ENCODE results near the gene INPP5F.
"Not testable (repeated sequence)": the region's sequence is repeated elsewhere in the genome, so short reads cannot be mapped to it uniquely, and the experiment has no call there.

Gene INPP5F

DNA sequence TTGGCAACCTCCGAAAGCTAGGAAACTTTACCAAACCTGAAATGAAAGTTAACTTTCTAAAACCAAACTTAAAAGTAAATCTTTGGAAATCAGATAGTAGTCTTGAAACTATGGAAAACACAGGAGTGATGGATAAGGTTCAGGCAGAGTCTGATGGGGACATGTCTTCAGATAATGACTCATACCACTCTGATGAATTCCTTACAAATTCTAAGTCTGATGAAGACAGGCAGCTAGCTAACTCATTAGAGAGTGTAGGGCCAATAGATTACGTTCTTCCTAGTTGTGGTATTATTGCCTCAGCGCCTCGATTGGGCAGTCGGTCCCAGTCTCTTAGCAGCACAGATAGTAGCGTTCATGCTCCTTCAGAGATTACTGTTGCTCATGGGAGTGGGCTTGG, 100.9 kb downstream of the INPP5F start:
- no peak for DNase-seq

- no peak for DNase-seq
These were observed 101.6 kb downstream of the INPP5F start for GRCh38 chr10:119827430-119827829.

GRCh38 chr10:119829429-119829828, 103.6 kb downstream of the INPP5F start:
- no peak for DNase-seq

GRCh38 chr10:119830851-119831250, 105.0 kb downstream of the INPP5F start:
- DNase-seq = no peak

DNA sequence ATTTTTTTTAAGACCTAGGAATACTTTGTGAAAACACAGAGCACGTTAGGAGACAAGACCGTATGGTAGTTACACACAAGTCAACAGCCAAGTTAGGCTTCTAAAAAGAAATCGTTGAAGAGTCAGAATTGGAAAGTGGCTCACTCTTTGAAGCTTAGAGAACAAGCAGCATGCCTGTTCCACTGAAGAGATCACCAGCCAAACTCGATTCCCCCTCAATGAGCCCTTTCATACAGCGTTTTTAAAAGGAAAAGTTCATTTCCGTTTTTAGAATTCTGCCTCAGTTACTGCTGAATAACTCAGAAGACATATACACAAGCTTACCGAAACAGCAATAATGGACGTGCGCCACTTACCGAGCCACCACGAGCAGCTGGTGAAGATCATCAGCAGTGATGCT, 105.8 kb downstream of the INPP5F start:
- DNase-seq = no peak

GRCh38 chr10:119832951-119833350, 107.1 kb downstream of the INPP5F start:
- no peak for DNase-seq

- peak; percentile 25 for DNase-seq
These were observed 108.3 kb downstream of the INPP5F start for GRCh38 chr10:119834188-119834587.

DNA sequence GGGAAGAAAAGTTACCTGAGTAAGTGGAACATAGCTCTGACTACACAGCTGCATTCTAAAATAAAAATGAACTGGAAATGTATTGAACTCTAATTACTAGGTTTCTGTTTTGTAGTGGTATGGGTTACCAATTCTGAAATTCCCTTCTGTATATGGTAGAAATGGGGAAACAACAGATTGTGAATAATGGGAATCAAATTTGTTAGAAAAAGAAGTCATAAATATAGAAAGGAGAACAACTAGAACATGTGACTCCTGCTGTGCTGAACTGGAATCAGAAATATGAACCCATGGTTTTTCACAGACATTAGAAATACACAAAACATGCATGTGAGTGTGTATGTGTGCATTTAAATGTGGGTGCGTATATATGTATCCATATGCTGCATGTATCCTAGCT, 119.8 kb downstream of the INPP5F start:
- DNase-seq = no peak

GRCh38 chr10:119849031-119849789, 123.4 kb downstream of the INPP5F start:
- DNase-seq = no peak

GRCh38 chr10:119849944-119850343, 124.1 kb downstream of the INPP5F start:
- no peak for DNase-seq

GRCh38 chr10:119852277-119852676, 126.4 kb downstream of the INPP5F start:
- DNase-seq = no peak

DNA sequence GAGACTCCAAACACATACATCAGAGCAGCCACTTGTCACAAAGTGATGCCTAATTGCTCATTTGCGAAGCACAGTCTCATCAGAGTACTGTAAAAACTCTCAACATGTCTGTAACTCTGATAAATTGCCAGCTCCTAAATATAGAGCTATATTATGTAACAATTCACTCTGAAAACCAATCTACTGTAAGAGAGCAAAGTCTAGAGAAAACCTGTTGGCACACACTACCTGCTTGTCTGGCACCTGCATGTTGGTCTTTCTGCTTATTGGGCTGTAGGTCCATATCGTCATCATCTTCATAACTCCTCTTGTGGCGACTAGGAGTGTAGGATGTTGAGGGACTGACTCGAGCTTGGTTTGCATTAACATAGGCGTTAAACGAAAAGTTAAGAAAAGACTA, 127.0 kb downstream of the INPP5F start:
- no peak for DNase-seq

DNA sequence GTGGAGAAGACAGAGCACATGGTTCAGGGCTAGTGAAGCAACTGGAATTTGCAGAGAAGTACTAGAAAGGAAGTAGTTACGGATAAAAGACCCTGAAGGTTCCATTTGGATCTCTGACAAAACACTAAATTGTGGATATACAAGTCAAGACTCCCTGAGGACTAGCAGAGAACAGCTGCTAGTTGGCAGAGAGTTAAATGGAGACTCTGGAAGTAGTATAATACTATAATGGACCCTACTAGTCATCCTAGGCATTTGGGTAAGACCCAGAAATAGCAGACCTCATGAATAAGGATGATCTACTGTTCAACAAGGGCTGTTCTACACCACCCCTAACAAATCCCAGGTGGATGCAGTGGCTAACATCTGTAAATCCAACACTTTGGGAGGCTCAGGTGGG, 127.7 kb downstream of the INPP5F start:
- no peak for DNase-seq

DNA sequence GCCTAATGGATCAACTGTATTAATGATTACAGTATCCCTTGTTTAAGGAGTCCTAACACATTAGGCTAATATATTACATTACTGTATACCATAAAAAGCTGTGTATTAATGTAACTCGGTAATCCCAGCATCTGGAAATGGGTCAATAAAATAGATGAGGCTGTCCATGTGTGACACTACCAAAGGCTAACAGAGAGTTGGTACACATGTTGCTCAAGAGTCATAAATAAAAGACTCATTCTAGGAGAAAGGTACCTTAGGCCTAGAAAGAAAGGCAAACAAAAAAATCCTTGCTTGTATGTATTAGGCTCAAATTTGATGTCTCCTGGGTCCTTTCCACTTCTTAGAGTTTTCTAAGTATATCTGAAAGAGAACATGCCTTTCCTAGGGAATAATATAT, 132.2 kb downstream of the INPP5F start:
- no peak for DNase-seq

GRCh38 chr10:119859420-119860258, 133.8 kb downstream of the INPP5F start:
- DNase-seq = no peak

GRCh38 chr10:119860866-119861607, 135.2 kb downstream of the INPP5F start:
- no peak for DNase-seq

DNA sequence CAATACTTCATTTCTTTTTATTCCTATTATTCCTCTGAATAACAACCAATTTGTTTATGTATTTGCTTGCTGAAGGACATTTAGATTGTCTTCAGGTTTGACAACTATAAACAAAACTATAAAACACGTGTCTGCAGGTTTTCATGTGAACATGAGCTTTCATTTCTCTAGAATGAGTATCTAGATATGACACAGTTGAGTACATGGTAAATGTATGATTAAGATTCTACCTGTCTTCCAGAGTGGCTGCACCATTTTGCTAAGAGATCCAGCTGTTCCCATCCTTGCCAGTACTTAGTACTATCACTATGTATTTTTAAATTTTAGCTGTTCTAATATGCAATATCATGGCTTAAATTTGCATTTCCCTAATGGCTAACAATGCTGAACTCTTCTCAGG, 136.7 kb downstream of the INPP5F start:
- no peak for DNase-seq

DNA sequence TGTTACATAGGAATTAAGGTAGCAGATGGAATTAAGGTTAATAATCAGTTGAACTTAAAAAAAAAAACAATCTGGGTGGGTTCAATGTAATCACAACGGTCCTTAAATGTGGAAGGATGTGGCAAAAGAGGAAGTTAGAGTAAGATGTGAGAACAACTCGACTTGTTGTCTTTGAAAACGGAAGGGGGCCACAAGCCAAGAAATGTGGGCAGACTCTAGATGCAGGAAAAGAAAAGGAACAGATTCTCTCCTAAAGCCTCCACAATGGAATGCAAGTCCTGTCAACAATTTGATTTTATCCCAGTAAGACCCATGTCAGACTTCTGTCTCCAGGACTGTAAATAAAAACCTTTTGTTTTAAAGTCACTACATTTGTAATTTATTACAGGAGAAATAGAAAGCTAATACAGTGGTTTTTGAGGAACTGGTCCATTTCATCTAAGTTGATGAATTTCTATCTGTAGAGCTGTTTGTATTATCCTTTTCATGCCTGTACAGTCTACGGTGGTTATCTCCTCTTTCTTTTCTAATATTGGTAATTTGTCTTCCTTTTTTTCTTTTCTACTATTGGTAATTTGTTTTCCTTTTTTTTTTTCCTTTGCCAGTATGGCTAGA, 138.2 kb downstream of the INPP5F start:
- no peak for DNase-seq

GRCh38 chr10:119865699-119866240, 139.9 kb downstream of the INPP5F start:
- DNase-seq = no peak

- DNase-seq = no peak
These were observed 141.5 kb downstream of the INPP5F start for GRCh38 chr10:119867317-119867716.

DNA sequence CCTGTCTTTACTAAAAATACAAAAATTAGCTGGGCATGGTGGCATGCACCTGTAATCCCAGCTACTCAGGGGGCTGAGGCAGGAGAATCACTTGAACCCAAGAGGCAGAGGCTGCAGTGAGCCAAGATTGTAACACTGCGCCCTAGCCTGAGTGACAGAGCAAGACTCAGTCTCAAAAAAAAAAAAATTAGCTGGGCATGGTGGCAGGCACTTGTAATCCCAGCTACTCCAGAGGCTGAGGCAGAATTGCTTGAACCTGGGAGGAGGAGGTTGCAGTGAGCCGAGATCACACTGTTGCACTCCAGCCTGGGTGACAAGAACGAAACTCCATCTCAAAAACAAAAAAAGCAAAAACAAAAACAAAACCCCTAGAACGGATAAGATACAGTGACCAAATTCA, 143.5 kb downstream of the INPP5F start:
- not testable (repeated sequence) for DNase-seq

DNA sequence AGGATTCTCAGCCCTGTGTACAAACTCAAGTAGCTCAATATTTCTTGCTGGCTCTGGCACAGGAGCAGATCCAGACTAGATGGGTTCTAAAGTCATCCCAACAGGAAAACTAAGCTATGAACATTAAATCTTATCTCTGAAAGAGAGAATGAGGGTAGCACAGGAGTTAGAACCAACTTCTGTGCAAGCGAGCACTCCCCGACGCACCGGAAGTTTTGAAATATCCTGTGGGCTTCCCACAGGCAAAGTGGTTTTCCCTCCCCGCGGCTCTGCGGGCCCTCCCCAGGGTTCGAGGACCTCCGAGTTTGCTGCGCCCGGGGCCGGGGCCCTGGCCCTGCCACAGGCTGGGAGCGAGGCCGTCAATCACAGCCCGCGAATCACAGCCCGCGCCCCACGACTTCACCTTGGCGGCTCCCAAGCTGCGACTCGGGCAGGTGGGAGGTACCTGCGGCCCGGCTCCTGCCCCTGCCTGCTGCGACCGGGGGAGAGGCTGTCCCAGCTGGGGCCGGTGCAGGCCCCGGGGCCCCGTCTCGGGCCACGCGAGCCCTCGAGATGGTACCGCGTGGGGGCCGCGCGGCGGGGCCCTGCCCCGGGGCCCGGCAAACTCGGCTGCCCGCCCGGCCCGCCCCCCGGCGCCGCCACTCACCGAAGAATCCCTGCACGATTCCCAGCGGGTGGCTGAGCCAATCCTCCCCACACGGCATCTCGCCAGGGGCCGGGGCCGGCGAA, 146.2 kb downstream of the INPP5F start:
- peak; percentile 70 for DNase-seq
